K562 (cell line): Measurements from ENCODE around the gene RHEX.

Experiments
- DNMT1 ChIP-seq: fragments of 450-650 bp; IDR thresholded peaks from 2 replicates; pipeline ENCODE4 v1.6.1; 2016; ENCODE audit warnings: antibody characterized with exemption, mild to moderate bottlenecking
- GABPB1 ChIP-seq: sonication (generic); formaldehyde crosslinking; IDR thresholded peaks from 2 replicates; pipeline ENCODE4 v1.8.0; 2022; ENCODE audit warnings: mild to moderate bottlenecking, missing genetic modification reagents
- POLR2A ChIP-seq: fragments of 450-650 bp; conservative IDR thresholded peaks from 2 replicates; pipeline ENCODE4 v1.6.1; 2016
- TF ChIP-seq, protein P1 (sequence below): fragments of 250-450 bp; sonication (Bioruptor Pico); IDR thresholded peaks from 2 replicates; pipeline ENCODE4 v1.5.0; 2020; ENCODE audit warnings: mild to moderate bottlenecking, borderline replicate concordance

GRCh38 chr1:206081856-206082255, 28.9 kb downstream of the RHEX start:
- TF ChIP-seq DNMT1 (no peak), POLR2A (no peak), GABPB1 (no peak)
- TF ChIP-seq, protein P1, sequence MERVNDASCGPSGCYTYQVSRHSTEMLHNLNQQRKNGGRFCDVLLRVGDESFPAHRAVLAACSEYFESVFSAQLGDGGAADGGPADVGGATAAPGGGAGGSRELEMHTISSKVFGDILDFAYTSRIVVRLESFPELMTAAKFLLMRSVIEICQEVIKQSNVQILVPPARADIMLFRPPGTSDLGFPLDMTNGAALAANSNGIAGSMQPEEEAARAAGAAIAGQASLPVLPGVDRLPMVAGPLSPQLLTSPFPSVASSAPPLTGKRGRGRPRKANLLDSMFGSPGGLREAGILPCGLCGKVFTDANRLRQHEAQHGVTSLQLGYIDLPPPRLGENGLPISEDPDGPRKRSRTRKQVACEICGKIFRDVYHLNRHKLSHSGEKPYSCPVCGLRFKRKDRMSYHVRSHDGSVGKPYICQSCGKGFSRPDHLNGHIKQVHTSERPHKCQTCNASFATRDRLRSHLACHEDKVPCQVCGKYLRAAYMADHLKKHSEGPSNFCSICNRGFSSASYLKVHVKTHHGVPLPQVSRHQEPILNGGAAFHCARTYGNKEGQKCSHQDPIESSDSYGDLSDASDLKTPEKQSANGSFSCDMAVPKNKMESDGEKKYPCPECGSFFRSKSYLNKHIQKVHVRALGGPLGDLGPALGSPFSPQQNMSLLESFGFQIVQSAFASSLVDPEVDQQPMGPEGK (CRISPR knock-in tag): no peak
